Kidney epithelial cell (primary cell): ENCODE data around the gene CCDC57. TPM values are rescaled to one million over a fixed set of nuclear protein-coding genes. Genes with fewer than 3 reads are reported as not detected.

Source experiments
- DNase-seq: peaks from one replicate; pipeline ENCODE4 v3.0.0-alpha.2; 2010; ENCODE audit warnings: low read depth
- H3K27me3 ChIP-seq: 2 replicates; pipeline ENCODE4 v1.6.0; 2011; ENCODE audit warnings: low read length; ENCODE audit not compliant: control insufficient read depth, insufficient read depth
- H3K36me3 ChIP-seq: 2 replicates; pipeline ENCODE4 v1.5.1; 2011; ENCODE audit warnings: low read length; ENCODE audit not compliant: control insufficient read depth, insufficient read depth
- H3K4me3 ChIP-seq: 2 replicates; pipeline ENCODE4 v1.5.1; 2011; ENCODE audit warnings: low read depth, mild to moderate bottlenecking, control low read depth, low read length
- total RNA-seq: library from RNA; depleted of rRNA; stranded (reverse); fragments of >200 nt; gene quantifications from 2 replicates; pipeline ENCODE4 v1.2.3, GENCODE V29; 2015
- TF ChIP-seq, protein P1 (sequence below): IDR thresholded peaks from 2 replicates; pipeline ENCODE4 v1.5.1; 2011; ENCODE audit warnings: mild to moderate bottlenecking, moderate library complexity, low read length, control low read depth, inconsistent platforms; ENCODE audit not compliant: insufficient read depth, poor library complexity, severe bottlenecking

CCDC57 gene
- total RNA-seq, 1 donor from 2014 or later = 25.5 TPM

DNA sequence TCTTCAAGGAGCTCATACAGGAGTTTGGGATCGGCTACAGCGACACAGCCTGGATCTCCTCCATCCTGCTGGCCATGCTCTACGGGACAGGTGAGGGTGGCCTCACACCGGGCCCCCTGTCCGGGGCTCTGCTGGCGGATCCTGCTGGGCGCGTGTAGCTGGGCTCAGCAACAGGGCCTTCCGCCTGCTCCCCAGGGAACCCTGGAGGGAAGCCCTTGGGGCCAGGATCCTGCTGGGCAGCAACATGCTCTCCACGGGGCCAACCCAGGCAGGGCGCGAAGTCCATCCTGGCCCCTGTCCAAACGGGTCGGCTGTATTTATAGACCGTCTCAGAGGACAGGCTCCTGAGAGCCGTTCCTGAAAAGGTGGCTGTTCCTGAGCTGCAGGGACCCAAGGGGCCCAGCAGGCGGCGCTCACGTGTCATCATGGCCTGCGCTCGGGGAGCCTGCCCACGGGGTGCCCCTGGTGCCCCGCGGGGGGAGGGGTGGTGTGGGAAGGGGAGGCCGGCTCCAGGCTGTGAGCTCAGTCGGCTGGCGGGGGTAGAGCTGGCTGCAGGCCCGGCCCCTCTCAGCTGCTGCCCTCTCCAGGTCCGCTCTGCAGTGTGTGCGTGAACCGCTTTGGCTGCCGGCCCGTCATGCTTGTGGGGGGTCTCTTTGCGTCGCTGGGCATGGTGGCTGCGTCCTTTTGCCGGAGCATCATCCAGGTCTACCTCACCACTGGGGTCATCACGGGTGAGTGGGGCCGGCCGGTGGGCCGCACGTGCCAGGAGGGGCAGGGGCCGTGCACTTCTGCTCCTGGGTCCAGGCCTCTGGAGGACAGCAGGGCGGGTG is 23.7 kb upstream of the CCDC57 start:
- TF ChIP-seq, protein P1, sequence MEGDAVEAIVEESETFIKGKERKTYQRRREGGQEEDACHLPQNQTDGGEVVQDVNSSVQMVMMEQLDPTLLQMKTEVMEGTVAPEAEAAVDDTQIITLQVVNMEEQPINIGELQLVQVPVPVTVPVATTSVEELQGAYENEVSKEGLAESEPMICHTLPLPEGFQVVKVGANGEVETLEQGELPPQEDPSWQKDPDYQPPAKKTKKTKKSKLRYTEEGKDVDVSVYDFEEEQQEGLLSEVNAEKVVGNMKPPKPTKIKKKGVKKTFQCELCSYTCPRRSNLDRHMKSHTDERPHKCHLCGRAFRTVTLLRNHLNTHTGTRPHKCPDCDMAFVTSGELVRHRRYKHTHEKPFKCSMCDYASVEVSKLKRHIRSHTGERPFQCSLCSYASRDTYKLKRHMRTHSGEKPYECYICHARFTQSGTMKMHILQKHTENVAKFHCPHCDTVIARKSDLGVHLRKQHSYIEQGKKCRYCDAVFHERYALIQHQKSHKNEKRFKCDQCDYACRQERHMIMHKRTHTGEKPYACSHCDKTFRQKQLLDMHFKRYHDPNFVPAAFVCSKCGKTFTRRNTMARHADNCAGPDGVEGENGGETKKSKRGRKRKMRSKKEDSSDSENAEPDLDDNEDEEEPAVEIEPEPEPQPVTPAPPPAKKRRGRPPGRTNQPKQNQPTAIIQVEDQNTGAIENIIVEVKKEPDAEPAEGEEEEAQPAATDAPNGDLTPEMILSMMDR = peak; percentile 86
- no peak for DNase-seq
- H3K4me3 ChIP-seq = no peak overlapping the region
- no peaks in the 10 kb centered on the region for H3K27me3 ChIP-seq
- peaks cover 3% of the 10 kb centered on the region for H3K36me3 ChIP-seq

DNA sequence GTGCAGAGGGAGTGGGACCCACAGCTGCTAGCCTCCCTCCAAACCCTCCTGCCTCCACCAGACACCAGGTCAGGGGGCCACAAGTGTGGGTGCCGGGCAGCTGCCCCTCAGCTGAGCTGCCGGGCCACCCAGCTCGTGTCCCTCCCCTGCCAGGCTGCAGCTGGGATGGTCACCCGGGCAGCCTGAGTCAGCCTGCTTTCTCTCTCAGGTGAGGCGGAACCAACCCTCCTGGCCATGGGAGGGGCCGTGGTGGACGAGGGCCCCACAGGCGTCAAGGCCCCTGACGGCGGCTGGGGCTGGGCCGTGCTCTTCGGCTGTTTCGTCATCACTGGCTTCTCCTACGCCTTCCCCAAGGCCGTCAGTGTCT is 23.1 kb upstream of the CCDC57 start:
- H3K27me3 ChIP-seq = no peaks in the 10 kb centered on the region
- no peak overlapping the region for H3K4me3 ChIP-seq
- no peak for DNase-seq
- peaks cover 3% of the 10 kb centered on the region for H3K36me3 ChIP-seq
- TF ChIP-seq, protein P1 = no peak

DNA sequence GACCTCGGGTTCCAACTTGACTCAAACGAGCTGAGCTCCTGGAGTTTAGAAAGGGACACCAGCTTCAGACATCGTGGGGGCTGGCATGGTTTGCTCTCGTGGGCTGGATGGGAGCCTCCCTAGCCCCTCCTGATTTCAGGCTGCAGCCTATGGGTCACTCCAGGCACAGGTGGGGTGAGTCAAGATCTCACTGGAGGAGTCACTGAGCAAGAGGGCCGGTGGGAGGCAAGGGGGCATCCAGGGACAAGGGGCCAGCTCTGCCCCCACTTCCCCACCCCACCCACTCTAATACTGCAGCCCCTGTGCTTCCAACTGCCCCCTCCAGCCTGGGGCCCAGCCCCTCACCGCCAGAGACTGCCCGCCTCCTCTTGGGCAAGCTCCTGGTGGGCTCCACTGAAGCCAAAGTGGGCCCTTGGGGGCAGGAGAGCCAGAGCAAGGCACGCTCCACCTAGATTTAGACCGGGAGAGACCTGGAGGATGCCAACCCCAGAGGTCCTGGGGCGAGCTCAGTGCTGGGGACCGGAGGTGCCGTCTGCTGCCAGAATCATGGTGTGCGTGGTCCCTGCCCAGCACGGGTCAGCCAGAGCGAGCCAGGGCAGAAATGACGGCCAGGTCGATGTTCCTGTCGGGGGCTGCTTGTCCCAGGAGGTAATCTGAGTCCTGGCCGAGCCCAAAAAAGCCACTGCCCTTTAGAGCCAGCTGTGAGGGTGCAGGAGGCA is 22.6 kb upstream of the CCDC57 start:
- TF ChIP-seq, protein P1 = no peak
- no peak for DNase-seq
- Histone ChIP-seq H3K36me3 (peaks cover 3% of the 10 kb centered on the region), H3K4me3 (no peak overlapping the region), H3K27me3 (no peaks in the 10 kb centered on the region)

DNA sequence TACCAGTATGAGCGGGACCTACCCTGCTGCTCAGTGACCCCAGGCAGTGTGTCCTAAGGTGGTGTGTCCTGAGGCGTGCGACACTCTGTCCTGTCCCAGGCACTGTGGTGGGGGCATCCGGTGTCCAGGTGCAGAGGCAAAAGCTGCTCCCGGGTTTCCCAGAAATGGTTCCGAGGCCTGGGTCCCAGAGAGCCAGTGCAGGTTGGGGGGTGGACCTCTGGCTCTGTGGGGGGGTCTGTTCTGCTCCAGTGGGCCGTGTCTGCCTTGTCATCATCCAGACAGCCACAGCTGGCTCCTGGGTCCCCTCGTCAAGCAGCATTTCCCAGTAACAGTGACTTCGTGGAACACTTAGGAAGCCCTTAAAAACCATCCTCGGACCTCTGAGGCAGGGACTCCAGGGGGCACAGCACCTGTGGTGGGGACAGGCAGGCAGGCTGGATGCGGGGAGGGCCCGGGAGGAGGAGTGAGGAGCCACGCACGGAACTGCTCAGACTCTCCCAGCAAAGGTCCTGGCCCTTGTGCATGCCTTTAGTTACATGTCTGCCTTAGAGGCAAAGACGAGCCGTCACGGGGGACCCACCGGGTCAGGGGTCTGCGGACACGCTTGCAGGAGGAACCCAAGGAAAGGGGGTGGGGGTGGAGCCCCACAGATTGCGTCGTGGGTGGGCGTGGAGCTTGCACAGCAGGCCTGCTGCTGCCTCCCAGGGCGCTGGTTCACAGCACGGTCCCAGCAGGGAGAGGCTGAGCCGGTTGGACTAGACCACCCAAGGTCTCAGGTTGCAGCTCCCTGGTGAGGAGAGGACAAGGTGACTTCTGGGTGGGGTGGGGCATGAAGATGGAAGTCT is 21.8 kb upstream of the CCDC57 start:
- Histone ChIP-seq H3K27me3 (no peaks in the 10 kb centered on the region), H3K4me3 (no peak overlapping the region), H3K36me3 (peaks cover 1% of the 10 kb centered on the region)
- DNase-seq = no peak
- TF ChIP-seq, protein P1 = no peak

DNA sequence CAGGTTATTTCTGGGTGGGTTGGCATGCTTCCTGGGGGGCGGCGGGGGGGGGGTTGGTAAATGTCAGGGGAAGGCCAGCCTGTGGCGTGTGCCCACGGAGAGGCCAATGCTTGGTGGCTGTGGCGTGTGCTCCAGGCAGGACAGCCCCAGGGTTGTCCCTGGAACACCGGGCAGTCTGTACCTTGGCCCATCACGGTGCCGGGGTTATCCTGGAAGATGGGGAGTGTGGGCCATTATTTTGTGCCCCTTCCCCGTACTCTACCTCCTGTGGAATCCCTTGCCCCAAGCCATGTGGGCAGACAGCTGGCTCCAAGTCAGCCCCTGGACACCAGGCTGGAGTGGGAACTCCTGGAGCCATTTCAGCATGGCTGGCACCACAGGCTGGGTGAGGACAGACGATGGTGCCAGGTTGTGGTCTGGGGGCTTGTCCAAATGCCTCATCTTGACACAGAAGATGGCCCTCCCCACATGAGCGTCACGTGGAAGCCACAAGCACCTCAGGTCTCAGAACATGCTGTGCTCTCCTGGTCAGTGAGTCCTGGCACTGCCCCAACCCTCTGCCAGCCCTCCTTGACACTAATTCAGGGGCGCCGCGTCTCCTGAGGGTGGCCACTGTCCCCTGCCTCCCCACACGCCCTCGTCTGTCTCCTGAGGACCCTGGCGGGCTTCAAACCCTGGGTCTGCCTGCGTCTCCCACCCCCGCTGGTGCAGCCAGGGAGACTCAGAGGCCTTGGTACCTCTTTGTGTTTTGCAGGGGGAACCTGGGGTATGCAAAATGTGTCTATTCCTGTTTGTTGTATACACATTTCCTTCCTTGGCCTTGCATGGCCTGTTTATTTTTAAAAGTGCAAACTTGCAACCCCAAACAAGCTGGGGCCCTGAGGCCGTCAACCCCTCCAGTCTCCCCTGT is 20.5 kb upstream of the CCDC57 start:
- DNase-seq = no peak
- Histone ChIP-seq H3K27me3 (no peaks in the 10 kb centered on the region), H3K4me3 (no peak overlapping the region), H3K36me3 (no peaks in the 10 kb centered on the region)
- TF ChIP-seq, protein P1 = no peak
